HL-60 (cell line): ENCODE results near the gene ELMO1.

Experiments used
- CTCF ChIP-seq: IDR thresholded peaks from one replicate; pipeline ENCODE4 v1.5.1; 2011; ENCODE audit warnings: low read length, control low read depth, inconsistent platforms; ENCODE audit not compliant: insufficient read depth
- GABPA ChIP-seq: IDR thresholded peaks from 2 replicates; pipeline ENCODE4 v1.6.1; 2012; ENCODE audit warnings: low read depth
- REST ChIP-seq: IDR thresholded peaks from 2 replicates; pipeline ENCODE4 v1.6.1; 2012; ENCODE audit warnings: low read depth; ENCODE audit not compliant: insufficient replicate concordance

DNA sequence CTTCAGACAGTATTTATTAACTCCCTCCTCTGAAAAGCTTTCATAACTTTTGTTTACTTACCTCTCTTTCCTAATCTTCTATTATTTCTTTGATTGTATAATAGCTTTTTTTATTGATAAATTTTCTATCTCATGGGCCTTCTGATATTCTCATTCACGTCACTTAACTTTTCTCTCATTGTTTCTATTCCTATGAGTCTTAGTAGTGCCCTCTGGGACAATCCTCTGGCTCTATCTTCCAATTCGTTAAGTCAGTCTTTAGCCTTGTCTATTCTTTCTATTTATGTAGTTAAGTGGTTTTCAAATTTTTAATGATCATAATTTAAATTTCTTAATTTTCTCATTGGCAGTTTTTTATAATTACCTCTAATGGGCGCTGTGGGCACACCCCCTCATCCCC, 6.4 kb upstream of the ELMO1 start:
- TF ChIP-seq CTCF (no peak), REST (no peak), GABPA (no peak)
